Inflammatory macrophage treated with lipopolysaccharide for 4 hours (primary cell): ENCODE measurements around the gene ESYT3.
"Not testable (repeated sequence)": the region's sequence is repeated elsewhere in the genome, so short reads cannot be mapped to it uniquely, and the experiment has no call there.

ENCODE experiments used
- DNase-seq: peaks from one replicate; pipeline ENCODE4 v3.0.0-alpha.2; 2020

The ESYT3 gene

DNA sequence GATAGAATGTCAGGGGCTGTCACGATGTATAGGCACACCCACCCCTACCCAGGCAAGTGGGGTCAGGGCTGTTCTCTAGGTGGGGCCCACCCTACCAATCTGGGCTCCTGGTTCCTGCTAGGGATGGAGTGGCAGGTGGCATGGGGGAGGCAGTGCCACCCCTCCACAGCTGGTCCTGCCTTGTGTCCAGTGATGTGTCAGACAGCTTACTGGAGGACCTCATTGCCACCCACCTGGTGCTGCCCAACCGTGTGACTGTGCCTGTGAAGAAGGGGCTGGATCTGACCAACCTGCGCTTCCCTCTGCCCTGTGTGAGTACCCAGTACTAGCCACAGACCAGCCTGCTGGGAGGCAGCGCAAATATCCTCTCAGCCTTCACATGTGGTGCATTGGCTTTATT, 27.5 kb downstream of the ESYT3 start:
- DNase-seq = no peak

GRCh38 chr3:138463724-138464490, 29.5 kb downstream of the ESYT3 start:
- no peak for DNase-seq

- DNase-seq = no peak
These were observed 30.1 kb downstream of the ESYT3 start for GRCh38 chr3:138464491-138464860.

- no peak for DNase-seq
These were observed 31.0 kb downstream of the ESYT3 start for GRCh38 chr3:138465451-138465850.

GRCh38 chr3:138465925-138466324, 31.5 kb downstream of the ESYT3 start:
- DNase-seq = no peak

DNA sequence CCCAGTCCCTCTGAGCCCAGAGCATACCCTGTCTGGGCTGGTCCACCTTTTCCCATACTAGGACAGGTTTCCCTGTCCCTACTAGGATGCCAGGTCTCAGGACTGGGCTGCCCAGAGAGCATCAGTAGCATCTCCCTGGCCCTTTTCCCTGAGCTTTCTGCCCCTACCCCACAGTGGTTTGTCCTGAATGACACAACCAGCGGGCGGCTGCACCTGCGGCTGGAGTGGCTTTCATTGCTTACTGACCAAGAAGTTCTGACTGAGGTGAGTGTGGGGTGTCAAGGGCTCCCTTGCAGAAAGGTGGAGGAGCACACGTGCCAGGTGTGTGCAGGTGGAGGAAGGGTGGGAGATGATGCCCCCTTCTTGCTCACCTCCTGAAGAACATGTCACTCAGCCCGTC, 33.5 kb downstream of the ESYT3 start:
- no peak for DNase-seq

DNA sequence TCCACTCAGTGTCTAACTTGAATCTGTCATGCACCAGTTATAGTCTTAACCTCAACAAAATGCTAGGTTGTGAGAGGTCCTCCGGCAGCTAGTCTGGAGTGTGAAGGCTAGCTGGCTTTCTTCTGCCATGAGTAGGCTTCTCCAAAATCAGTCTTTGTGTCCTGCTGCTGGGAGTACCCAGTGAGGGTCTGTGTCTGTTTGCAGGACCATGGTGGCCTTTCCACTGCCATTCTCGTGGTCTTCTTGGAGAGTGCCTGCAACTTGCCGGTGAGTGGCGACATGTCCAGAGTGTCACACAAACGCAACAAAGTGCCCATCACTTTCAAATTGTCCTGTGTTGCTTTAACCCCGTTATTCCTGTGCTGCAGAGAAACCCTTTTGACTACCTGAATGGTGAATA, 34.0 kb downstream of the ESYT3 start:
- no peak for DNase-seq

DNA sequence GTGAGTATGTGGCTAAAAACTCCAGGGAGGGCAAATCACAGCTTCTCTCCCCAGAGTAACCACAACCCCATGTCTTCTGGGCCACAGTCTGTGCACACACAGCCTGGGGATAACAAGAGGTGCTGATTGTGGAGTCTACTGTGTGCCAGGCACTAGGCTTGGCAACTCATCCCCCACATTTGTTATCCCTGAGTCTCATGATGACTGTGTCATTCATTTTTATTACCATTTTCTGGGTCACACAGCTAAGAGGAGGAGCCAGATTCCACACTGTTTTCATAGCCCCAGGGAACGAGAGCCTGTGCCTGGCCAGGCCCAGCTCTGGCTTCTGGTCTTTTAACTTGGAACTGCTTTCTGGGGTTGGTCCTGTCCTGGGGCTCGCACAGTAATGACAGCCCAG, 34.5 kb downstream of the ESYT3 start:
- DNase-seq = no peak

GRCh38 chr3:138469874-138470273, 35.5 kb downstream of the ESYT3 start:
- DNase-seq = no peak

DNA sequence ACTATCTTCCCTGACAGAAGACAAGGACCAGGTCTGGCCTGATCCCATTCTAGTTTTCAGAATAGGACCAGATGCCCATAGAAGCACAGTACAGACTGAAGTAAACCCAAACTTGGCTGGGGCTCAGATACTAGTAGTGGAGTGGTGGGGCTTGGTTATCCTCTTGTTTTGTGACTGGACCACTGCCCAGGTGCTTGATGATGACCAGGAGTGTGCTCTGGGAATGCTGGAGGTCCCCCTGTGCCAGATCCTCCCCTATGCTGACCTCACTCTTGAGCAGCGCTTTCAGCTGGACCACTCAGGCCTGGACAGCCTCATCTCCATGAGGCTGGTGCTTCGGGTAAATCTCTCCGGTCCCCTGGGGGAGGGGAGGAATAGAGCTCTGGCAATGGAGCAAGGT, 36.3 kb downstream of the ESYT3 start:
- no peak for DNase-seq

DNA sequence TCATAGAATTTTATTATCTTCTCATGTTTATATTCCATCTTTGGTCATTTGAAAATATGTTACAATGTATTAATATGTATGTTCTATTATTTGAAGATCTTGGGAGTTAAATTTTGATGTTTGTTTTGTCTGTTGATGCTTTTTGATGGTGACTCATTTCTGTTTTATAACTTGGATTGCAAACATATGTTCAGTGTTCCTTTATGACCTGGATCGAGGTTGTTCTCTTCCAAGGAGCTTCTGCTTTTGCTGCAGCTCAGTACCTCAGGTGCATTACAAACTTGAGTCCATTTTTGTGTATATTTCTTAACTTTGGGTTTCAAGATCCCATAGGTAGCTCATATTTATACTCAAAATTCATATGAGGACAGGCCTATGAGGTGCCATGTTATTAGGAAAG, 37.1 kb downstream of the ESYT3 start:
- no peak for DNase-seq

DNA sequence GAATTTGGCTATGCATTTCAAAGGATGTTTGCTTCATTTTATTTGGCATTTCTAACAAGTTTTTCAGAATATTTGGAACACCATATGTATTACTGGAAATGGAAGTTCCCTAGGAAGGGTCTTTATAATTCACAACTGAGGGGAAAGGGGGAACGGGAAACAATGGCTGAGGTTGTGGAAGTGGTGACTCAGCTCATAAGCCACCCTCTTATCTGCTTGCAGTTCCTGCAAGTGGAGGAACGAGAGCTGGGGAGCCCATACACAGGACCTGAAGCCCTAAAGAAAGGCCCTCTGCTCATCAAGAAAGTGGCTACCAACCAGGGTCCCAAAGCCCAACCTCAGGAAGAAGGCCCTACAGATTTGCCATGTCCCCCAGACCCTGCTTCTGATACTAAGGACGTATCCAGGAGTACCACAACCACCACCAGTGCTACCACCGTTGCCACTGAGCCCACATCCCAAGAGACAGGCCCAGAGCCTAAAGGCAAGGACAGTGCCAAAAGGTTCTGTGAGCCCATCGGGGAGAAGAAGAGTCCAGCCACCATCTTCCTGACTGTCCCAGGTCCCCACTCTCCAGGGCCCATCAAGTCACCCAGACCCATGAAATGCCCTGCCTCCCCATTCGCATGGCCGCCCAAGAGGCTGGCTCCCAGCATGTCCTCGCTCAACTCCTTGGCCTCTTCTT, 37.9 kb downstream of the ESYT3 start:
- DNase-seq = no peak

DNA sequence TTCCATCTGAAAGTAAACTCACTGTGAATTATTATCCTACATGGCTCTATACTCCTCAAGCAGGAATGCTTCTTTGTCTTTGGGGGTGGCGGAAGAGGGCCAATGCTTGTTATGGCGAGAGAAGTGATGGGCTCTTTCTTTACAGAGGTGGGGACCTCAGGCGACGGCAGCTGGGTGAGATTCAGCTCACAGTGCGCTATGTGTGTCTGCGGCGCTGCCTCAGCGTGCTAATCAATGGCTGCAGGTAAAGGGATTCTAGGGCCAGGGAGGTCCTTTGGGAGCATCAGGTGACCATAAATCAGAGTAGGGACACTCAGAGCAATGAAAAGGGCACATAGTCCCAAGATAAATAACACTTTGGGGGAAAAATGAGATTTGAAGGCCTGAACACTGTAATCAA, 39.0 kb downstream of the ESYT3 start:
- no peak for DNase-seq

GRCh38 chr3:138474163-138474562, 39.7 kb downstream of the ESYT3 start:
- DNase-seq = no peak

- no peak for DNase-seq
These were observed 42.1 kb downstream of the ESYT3 start for GRCh38 chr3:138476526-138476925.

GRCh38 chr3:138477120-138477519, 42.7 kb downstream of the ESYT3 start:
- DNase-seq = no peak

- DNase-seq = no peak
These were observed 43.4 kb downstream of the ESYT3 start for GRCh38 chr3:138477801-138478200.

DNA sequence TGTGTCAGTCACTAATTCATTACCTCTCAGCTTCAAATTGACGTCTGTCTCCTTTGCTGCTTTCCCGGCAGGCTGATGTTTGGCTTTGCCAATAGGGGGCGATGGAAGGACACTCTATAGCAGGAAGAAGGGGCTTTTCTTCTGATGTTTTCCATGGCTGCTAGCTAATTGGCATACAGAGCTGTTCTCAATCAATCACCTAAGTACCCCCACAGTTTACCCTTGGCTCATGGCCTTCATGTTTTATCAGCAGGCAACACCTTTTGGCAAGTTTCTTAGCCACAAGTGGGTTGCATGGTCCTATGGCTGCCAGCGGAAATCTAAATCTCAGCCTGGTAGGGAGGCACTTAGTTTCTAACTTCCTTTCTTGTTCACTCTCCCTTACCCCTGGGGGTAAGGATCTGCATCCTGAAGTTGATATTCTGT, 45.0 kb downstream of the ESYT3 start:
- peak; percentile 56 for DNase-seq

- DNase-seq = not testable (repeated sequence)
These were observed 50.3 kb downstream of the ESYT3 start for GRCh38 chr3:138484672-138485071.

GRCh38 chr3:138486580-138486979, 52.2 kb downstream of the ESYT3 start:
- not testable (repeated sequence) for DNase-seq

GRCh38 chr3:138491971-138492370, 57.6 kb downstream of the ESYT3 start:
- DNase-seq = no peak

DNA sequence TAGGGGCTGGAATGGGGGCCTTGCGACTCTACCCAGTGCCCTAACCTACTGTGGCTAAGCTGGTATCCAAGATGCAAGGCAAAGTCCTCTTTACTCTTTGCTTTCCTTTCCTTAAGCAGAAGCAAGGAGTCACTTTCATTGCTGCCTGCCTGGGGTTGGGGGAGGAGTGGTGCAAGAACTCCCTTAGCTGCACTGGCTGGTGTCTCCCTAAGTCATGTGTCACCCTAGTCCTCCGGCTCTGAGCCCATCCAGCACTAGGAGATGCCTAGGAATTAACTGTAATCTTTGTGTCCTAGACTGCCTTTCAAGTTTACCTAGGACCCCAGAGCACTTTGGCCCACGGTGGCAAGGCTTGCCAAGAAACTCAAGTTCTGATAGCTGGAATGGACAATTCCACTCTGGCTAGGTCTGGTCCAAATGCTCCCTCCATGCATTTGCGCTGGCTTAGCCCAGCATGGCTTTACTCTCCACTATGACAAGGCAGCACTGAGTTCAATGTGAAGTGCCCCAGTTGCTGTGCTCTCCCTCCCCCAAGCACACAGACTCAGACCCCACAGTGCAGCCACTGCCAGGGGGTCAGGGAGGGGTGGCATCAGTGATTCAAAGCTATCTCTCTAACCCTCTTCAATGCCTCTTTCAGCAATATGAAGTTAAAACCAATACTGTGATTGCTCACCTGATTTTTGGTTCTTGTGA, 58.7 kb downstream of the ESYT3 start:
- peak; percentile 8 for DNase-seq

DNA sequence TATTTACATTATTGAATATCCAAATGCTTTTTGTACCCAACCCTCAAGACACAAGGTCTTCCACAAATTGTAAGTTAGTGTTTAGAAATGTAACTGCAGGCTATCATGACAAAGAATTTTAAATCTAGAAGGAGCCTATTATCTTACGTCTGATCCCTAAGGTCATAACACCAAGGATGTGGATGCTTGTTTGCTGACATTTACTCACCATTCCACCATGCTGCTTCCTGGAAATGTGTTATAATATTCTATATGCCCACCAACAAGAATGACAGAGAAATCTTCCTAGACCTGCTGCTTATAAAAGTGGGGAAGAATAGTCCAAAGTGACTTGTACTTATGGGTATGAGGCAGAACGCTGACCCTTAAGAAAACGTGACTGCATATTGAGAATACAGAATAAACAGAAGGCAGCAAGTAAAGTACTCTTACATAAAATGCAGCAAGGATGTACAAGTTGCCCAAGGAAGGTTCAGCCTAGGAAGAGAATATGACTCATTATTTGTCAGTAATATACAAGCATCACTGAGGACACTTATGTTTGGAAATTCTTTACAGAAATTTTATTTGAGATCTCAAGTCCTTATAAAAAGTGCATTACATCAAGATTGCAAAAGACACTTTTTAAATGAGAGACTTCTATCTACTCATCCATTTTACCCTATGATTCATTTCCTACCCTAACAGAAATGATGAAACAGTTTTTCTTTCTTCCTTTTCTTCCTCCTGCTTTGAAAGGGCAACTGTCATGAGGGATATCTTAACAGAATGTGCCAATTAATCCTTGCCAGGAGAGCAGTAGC, 59.6 kb downstream of the ESYT3 start:
- DNase-seq = peak; percentile 84
